C4-2B (cell line): Measurements from ENCODE around the gene CXorf65.

Experiments
- ZFX ChIP-seq: fragments of 450-650 bp; IDR thresholded peaks from 2 replicates; pipeline ENCODE4 v1.6.1; 2017
- TF ChIP-seq, protein P1 (sequence below): fragments of 450-650 bp; conservative IDR thresholded peaks from 2 replicates; pipeline ENCODE4 v1.5.1; 2017; ENCODE audit warnings: mild to moderate bottlenecking

DNA sequence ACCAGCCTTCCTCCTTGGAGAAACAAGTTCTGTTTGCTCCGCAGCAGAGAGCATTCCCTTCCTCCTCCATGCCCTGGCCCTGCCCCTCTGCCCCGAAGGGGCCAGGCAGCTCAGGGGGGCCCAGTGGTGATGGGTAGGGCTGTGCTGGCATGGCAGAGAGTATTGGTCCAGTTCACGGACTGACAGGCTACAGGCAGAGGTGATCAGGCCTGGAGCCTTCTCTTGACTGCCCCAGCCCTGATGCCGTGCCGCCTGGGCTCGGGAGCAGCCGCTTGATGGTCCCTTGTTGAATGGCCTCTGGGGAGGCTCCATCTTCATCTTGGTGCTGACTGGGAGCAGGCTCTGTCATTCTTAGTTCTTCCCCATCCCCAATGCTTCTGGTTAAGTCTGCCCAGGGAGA lies 47.7 kb upstream of the CXorf65 start:
- TF ChIP-seq, protein P1, sequence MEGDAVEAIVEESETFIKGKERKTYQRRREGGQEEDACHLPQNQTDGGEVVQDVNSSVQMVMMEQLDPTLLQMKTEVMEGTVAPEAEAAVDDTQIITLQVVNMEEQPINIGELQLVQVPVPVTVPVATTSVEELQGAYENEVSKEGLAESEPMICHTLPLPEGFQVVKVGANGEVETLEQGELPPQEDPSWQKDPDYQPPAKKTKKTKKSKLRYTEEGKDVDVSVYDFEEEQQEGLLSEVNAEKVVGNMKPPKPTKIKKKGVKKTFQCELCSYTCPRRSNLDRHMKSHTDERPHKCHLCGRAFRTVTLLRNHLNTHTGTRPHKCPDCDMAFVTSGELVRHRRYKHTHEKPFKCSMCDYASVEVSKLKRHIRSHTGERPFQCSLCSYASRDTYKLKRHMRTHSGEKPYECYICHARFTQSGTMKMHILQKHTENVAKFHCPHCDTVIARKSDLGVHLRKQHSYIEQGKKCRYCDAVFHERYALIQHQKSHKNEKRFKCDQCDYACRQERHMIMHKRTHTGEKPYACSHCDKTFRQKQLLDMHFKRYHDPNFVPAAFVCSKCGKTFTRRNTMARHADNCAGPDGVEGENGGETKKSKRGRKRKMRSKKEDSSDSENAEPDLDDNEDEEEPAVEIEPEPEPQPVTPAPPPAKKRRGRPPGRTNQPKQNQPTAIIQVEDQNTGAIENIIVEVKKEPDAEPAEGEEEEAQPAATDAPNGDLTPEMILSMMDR: no peak
- no peak for TF ChIP-seq ZFX
